Fibroblast of mammary gland (primary cell): ENCODE measurements around the gene BCL2L15.

Experiments used
- DNase-seq: peaks from one replicate; pipeline ENCODE4 v3.0.0-alpha.2; 2010; ENCODE audit warnings: low read depth
- H3K4me3 ChIP-seq: 2 replicates; pipeline ENCODE4 v1.5.1; 2011; ENCODE audit warnings: low read depth, mild to moderate bottlenecking, low read length, moderate library complexity; ENCODE audit not compliant: control insufficient read depth
- CTCF ChIP-seq: conservative IDR thresholded peaks from 2 replicates; pipeline ENCODE4 v1.5.1; 2011; ENCODE audit warnings: low read depth, low read length, inconsistent platforms; ENCODE audit not compliant: control insufficient read depth, insufficient read depth

The BCL2L15 gene

DNA sequence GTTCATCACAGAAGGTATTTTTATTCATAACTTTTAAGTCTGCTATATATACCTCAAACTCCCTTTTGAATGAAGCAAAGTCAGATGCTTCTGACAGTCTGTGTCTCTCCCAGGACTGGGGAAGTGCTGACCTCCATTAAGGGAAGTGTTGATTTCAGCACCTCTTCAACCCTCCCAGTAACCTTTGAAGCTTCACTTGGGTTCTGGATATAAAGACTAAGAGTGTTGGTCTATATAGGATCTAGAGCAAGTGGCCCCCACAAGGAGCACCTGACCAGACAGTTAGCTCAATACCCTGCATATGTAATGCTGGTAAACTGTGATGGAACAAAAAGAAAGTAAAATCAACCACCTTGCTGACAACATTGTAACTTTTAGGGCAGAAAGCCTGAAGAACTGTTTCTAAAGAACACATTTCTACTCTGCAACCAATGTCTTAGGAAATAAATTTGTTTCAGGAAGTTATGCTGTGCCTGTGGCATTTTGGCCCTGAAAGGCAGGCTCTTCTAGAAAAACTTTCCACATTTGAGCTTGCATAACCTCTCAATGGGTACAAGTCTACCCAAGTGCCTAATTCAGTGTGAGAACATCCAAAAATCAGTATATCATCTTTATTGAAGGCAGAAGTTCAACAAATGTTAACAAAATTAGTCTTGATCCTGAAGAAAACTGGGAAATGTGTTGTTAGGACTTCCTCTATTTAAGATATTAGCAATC, 15.0 kb downstream of the BCL2L15 start:
- no peak overlapping the region for H3K4me3 ChIP-seq
- no peak for DNase-seq
- no peak for TF ChIP-seq CTCF

- H3K4me3 ChIP-seq: no peak within 1 kb of the TSS
- DNase-seq: peak; percentile 77
- TF ChIP-seq CTCF: no peak
Observed at GRCh38 chr1:113871597-113872113, 15.7 kb downstream of the BCL2L15 start, which contains the start of gene PTPN22. Gene PTPN22 (minus strand): TSS chr1:113871712.

- no peak overlapping the region for H3K4me3 ChIP-seq
- no peak for TF ChIP-seq CTCF
- no peak for DNase-seq
Observed at GRCh38 chr1:113870778-113871177, 16.6 kb downstream of the BCL2L15 start.

DNA sequence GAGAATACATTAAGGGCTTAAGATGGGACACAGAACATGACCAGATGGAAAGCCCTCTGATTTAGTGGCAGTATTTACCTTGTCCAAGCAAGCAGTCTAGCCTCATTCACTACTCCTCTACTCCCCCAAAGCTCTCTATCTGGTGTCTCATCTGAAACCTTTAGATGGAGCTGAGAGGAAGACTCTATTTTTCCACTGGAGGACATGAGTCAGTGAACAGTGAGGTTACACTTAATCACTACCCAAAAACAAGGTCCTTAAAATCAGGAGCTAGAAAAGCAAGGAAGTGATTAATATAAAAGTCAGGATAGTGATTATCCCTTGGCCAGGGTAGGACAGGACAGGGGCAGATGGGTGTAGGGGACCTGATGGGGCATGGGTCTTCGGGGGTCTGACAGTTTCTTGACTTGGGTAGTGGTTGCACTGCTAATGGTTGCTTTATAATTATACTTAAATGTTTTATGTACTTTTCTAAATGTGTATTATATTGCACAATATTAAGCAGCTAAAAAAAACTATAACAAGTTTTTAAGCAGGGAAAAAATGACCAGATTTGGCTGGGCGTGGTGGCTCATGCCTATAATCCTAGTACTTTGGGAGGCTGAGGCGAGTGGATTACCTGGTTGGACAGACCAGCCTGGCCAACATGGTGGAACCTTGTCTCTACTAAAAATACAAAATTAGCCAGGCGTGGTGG, 18.8 kb downstream of the BCL2L15 start:
- no peak overlapping the region for H3K4me3 ChIP-seq
- peak; percentile 73 for DNase-seq
- TF ChIP-seq CTCF: no peak

DNA sequence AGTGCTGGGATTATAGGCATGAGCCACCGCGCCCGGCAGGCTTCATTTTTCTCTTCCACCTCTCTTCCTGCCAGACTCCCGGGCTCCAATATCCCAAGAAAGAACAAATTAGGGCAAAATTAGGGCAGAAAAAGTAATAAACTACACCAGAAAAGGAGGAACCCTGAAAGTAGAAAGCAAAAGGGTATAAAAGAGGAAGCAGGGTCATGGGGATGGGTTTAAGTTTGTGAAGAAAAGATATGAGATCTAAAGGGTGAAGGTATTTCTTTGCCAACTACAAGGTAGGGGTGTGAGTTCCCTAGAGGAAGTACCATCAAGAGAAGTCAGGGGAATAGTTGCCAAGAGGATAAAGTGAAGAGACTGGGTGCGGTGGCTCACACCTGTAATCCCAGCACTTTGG, 25.7 kb downstream of the BCL2L15 start:
- DNase-seq: no peak
- no peak for TF ChIP-seq CTCF
- H3K4me3 ChIP-seq: no peak overlapping the region

DNA sequence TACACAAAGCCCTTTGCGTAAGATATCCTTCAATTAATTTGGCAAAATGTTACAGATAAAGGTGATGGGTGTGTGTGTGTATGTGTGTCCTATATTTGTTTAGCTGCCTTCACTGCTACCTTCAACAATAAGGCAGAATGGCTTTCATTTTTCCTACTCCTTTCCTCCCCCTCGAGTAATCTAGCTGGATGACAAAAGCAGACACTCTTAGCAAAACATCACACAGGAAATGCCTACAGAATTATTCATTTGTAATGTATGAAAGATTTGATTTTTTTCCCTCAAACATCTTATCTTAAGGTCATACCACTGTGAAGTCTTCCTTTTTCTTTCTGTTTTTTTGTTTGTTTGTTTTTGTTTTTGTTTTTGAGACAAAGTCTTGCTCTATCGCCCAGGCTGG, 26.5 kb downstream of the BCL2L15 start:
- H3K4me3 ChIP-seq: no peak overlapping the region
- TF ChIP-seq CTCF: no peak
- peak; percentile 70 for DNase-seq
